ENCODE results near the gene MARK1. TPM values are rescaled to one million over a fixed set of nuclear protein-coding genes. Genes with fewer than 3 reads are reported as not detected.
A peak's percentile ranks its signal among the peaks of the same experiment; 100 is the strongest.

The MARK1 gene
- 12.5 TPM for total RNA-seq (ENCODE audit: unreplicated experiment)
- long read RNA-seq, partial matches to known transcripts, result 4 of 5 reads
- long read RNA-seq, other reads (novel, unspliced or antisense), result 1 of 5 reads

DNA sequence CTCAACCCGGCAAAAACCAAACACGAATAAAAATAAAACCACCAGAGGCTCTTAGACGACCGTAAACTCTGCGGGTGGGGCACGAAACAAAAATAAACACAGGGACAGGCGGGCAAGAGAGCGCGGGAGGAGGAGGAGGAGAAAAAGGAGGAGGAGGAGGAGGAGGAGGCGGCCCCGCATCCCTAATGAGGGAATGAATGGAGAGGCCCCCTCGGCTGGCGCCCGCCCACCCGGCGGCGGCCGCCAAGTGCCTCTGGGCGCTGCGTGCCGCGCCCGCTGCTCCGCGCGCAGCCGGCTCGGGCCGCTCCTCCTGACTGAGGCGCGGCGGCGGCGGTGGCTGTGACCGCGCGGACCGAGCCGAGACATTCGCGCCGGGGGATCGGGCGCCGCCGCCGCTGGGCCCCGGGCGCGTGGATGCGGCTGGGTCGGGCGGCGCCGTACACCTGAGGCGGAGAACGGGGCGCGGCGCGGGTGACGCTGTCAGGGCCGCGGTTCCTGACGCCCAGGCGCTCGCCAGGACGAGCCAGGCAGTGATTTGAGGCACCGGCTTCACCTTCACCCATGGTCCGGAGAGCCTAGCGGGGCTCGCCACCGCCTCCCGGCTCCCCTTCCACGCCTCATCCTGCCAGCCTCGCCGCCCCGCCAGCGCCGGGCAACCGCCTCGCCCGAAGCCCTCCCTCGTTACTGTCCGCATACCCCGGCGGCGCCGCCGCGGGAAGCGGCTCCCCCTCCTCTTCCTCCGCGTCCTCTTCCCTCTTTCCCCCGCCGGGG lies at the start of gene MARK1:
TSS of gene MARK1 (plus strand) at position 229 of the 771 bp plus-strand sequence. CDS start 687 bp downstream, outside the sequence.
- H3K9me3 Mint-ChIP-seq (ENCODE audit: unreplicated experiment), result no peaks in the 10 kb centered on the region
- peaks cover 14% of the 10 kb centered on the region for H3K27me3 Mint-ChIP-seq (ENCODE audit: unreplicated experiment)
- TF ChIP-seq, protein P1, sequence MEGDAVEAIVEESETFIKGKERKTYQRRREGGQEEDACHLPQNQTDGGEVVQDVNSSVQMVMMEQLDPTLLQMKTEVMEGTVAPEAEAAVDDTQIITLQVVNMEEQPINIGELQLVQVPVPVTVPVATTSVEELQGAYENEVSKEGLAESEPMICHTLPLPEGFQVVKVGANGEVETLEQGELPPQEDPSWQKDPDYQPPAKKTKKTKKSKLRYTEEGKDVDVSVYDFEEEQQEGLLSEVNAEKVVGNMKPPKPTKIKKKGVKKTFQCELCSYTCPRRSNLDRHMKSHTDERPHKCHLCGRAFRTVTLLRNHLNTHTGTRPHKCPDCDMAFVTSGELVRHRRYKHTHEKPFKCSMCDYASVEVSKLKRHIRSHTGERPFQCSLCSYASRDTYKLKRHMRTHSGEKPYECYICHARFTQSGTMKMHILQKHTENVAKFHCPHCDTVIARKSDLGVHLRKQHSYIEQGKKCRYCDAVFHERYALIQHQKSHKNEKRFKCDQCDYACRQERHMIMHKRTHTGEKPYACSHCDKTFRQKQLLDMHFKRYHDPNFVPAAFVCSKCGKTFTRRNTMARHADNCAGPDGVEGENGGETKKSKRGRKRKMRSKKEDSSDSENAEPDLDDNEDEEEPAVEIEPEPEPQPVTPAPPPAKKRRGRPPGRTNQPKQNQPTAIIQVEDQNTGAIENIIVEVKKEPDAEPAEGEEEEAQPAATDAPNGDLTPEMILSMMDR (IDR thresholded peaks at IDR 0.05; ENCODE audit: unreplicated experiment), result no peak
- peaks cover 22% of the 10 kb centered on the region for H3K4me1 Mint-ChIP-seq (ENCODE audit: unreplicated experiment)
- peak; percentile 62 for DNase-seq (ENCODE audit: low spot score)
- H3K27ac Mint-ChIP-seq (ENCODE audit: unreplicated experiment), result peak within 1 kb of the TSS; percentile 97
- H3K4me3 Mint-ChIP-seq (ENCODE audit: unreplicated experiment), result peak within 1 kb of the TSS; percentile 100
- H3K36me3 Mint-ChIP-seq (ENCODE audit: low read depth, unreplicated experiment), result peaks cover 6% of the 10 kb centered on the region

DNA sequence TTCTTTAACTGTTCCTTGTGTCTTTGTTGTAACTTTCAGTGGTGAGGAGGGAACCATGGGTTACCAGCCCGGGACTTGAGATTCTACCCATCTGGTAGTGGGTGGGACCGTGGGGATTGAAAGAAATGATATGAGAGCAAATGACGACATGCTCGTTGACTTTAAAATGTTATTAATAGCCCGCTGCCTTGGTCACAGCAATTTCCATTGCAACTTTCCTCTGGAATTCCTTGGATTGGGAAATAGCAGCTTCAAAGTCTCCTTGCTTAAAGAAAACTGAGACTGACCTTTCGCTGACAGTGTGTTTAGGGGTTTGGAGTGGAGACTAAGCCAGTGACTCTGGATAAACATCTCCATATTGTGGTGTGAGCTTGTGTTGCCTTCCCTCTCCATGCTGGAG lies 44.2 kb upstream of the MARK1 start:
- Mint-ChIP-seq H3K27me3 (ENCODE audit: unreplicated experiment) (peaks cover 2% of the 10 kb centered on the region), H3K4me3 (ENCODE audit: unreplicated experiment) (no peak overlapping the region), H3K4me1 (ENCODE audit: unreplicated experiment) (peaks cover 7% of the 10 kb centered on the region), H3K27ac (ENCODE audit: unreplicated experiment) (no peak overlapping the region), H3K9me3 (ENCODE audit: unreplicated experiment) (no peaks in the 10 kb centered on the region), H3K36me3 (ENCODE audit: low read depth, unreplicated experiment) (no peaks in the 10 kb centered on the region)
- TF ChIP-seq, protein P1 (IDR thresholded peaks at IDR 0.05; ENCODE audit: unreplicated experiment), result no peak
- no peak for DNase-seq (ENCODE audit: low spot score)

DNA sequence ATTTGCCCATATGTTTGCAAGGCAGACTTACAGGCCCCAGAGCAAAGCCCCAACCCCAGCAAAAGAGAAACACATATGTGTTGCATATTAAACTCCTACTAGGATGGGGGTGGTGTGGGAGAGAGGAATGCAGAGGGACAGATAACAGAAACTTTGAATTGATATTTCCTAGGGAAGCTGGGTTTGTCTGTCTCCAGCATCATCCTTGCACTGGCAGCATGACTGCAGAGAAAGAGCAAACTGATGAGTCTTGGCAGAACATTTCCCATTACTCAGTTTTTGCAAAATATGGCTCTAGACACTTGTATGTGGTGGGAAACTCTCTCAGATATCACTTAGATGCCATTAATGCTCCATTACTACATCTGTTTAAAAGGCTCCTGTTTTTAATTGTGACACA lies 43.8 kb upstream of the MARK1 start:
- no peak overlapping the region for H3K4me3 Mint-ChIP-seq (ENCODE audit: unreplicated experiment)
- no peak for DNase-seq (ENCODE audit: low spot score)
- no peak overlapping the region for H3K27ac Mint-ChIP-seq (ENCODE audit: unreplicated experiment)
- TF ChIP-seq, protein P1 (IDR thresholded peaks at IDR 0.05; ENCODE audit: unreplicated experiment), result no peak
- H3K36me3 Mint-ChIP-seq (ENCODE audit: low read depth, unreplicated experiment), result no peaks in the 10 kb centered on the region
- no peaks in the 10 kb centered on the region for H3K9me3 Mint-ChIP-seq (ENCODE audit: unreplicated experiment)
- peaks cover 7% of the 10 kb centered on the region for H3K4me1 Mint-ChIP-seq (ENCODE audit: unreplicated experiment)
- peaks cover 2% of the 10 kb centered on the region for H3K27me3 Mint-ChIP-seq (ENCODE audit: unreplicated experiment)

DNA sequence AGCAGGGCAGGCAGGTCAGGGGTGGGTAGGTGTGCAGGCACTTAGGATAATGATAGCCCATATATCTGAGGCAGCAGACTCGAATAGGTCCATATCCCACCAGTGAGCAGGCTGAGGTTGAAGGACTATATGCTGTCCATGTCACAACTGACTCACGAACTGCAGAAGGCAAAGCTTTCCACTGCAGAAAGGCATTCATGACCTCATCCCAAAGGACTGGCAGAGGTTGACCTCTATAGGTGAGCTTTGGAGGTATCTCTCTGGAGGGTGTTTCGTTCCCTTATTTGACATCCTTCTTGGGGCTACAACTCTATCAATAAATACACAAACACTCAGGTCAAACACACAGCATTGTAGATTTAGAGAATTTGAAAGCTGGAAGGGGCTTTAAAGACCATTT lies 42.8 kb upstream of the MARK1 start:
- Mint-ChIP-seq H3K4me3 (ENCODE audit: unreplicated experiment) (no peak overlapping the region), H3K27ac (ENCODE audit: unreplicated experiment) (no peak overlapping the region), H3K36me3 (ENCODE audit: low read depth, unreplicated experiment) (no peaks in the 10 kb centered on the region), H3K9me3 (ENCODE audit: unreplicated experiment) (no peaks in the 10 kb centered on the region), H3K27me3 (ENCODE audit: unreplicated experiment) (peaks cover 2% of the 10 kb centered on the region), H3K4me1 (ENCODE audit: unreplicated experiment) (peaks cover 7% of the 10 kb centered on the region)
- TF ChIP-seq, protein P1 (IDR thresholded peaks at IDR 0.05; ENCODE audit: unreplicated experiment), result no peak
- DNase-seq (ENCODE audit: low spot score), result no peak

DNA sequence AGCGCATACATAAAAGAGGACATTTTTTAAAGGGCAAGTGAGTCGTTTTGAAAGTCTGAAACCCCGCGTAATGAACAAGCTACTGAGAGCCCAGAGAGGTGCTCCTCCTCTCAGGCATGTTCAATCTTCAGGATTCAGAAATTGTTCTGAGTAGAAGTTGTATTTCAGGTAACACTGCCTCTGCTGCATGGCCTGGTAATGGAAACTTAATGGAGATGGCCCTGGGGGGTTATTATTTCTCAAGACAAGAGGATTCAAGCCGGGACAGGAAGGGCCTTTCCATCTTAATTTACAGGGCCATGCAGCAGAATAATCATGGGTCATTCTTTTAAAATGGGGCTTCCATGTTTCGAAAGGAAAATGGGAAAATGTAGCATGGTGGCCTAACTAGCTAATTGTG lies 42.1 kb upstream of the MARK1 start:
- H3K4me1 Mint-ChIP-seq (ENCODE audit: unreplicated experiment), result peaks cover 7% of the 10 kb centered on the region
- no peaks in the 10 kb centered on the region for H3K36me3 Mint-ChIP-seq (ENCODE audit: low read depth, unreplicated experiment)
- no peak overlapping the region for H3K4me3 Mint-ChIP-seq (ENCODE audit: unreplicated experiment)
- TF ChIP-seq, protein P1 (IDR thresholded peaks at IDR 0.05; ENCODE audit: unreplicated experiment), result no peak
- no peak for DNase-seq (ENCODE audit: low spot score)
- H3K27ac Mint-ChIP-seq (ENCODE audit: unreplicated experiment), result no peak overlapping the region
- H3K27me3 Mint-ChIP-seq (ENCODE audit: unreplicated experiment), result peaks cover 2% of the 10 kb centered on the region
- no peaks in the 10 kb centered on the region for H3K9me3 Mint-ChIP-seq (ENCODE audit: unreplicated experiment)
